HG03066 (cell line): ENCODE data around the gene VPS37D.
"Not testable (repeated sequence)": the region's sequence is repeated elsewhere in the genome, so short reads cannot be mapped to it uniquely, and the experiment has no call there.

Experiments used
- ATAC-seq: cut with Tn5 transposase; IDR thresholded peaks from one replicate; pipeline ENCODE4 v1.9.1; 2021; ENCODE audit warnings: low read depth; ENCODE audit not compliant: unreplicated experiment

VPS37D gene

DNA sequence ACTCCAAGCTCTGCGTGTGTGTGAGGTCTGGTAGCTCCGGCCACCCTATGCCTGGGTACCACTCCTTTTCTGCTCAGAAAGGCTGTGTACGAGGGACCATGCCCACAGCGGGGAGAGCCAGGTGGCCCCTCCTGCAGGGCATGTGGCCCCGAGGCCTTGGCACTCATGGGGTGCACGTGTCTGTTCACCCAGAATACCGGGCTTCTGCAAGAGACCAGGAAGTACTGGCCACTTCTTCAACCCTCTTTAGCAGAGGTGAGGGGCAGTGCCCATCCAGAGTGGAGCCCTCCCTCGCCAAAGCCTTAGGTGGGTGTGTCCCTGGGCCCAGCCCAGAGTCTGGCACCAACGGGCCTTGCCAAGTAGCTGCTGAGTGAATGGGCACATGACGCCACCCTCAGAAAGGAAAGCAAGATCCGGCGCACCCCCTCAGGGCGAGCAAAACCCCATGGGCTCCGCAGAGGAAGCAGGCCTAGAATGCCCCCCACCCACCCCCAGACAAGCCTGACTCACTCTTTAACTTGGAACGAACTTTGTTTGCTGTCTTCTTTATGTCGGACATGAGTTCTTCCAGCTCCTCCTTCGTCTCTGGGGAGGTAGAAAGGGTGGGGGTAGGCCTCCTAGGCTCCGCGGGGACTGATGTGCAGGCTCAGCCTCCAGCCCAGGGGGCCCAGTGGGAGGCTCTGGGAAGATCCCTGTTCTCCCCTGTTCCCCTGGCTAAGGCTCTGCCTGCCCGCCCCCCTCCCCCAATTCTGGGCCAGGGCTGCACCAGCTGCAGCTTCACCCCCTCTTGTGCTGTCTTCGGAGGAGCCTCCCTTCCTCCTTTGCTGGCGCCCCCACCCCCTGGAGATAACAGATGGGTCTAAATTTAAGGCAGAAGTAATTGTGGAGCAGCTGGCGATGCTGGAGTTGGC, 37.3 kb downstream of the VPS37D start:
- no peak for ATAC-seq

DNA sequence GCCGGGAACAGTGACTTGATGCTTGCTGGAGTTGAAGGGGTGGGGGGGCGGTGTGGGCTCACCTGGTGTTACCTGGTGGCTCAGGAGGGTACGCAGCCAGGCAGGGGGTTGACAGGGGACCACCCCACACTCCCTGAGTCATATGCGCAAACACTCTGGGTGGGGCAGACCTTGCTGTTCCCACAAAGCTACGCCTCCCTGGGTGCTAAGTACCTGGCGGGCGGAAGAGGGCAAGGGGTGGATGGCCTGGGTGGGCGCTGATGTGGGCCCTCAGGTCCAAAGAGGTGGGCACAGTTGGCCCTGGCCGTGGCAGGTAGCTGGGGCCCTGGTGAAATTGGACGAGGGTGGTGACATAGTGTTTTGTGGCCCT, 37.9 kb downstream of the VPS37D start:
- no peak for ATAC-seq

DNA sequence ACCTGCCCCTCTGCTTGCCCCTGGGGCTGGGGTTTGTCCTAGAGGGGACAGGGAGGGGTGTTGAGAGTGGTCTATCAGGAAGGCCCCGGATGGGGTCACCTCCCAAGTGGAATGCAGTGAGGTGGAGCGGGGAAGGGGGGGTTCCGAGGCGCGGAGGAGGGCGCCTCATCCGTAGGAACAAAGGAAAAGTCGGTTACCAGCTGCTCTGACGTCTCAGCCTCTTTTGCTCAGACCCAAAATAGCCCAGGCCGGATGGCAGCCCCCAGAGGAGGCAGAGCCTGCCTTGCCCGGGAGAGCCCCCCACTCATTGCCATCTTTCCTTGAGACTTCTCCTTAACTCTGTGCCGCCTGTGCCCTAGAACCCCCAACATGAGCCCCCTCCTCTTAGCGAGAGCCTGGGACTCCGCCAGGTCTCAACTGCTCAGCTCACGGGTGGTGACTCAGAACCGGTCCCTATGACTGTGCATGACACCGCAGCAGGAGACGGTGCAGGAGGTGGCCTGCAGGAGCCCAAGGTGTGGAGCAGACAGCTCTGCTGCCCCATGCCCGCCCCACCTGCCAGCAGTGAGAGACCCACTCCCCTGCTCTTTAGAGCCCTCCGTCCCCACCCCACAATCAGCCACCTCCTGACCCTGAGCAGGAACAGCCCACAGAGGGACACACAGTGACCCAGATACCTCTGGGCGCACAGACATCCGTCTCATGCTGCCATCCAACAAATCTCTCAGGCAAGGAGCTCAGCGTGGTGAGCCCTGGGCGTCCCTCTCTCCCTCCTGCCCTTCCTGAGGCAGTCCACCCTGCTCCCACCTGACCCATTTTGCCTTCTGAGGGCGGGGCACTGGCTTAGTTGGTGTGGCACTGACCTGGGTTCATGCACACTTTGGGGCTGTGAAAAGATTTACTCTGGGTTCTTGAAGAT, 38.8 kb downstream of the VPS37D start:
- no peak for ATAC-seq

DNA sequence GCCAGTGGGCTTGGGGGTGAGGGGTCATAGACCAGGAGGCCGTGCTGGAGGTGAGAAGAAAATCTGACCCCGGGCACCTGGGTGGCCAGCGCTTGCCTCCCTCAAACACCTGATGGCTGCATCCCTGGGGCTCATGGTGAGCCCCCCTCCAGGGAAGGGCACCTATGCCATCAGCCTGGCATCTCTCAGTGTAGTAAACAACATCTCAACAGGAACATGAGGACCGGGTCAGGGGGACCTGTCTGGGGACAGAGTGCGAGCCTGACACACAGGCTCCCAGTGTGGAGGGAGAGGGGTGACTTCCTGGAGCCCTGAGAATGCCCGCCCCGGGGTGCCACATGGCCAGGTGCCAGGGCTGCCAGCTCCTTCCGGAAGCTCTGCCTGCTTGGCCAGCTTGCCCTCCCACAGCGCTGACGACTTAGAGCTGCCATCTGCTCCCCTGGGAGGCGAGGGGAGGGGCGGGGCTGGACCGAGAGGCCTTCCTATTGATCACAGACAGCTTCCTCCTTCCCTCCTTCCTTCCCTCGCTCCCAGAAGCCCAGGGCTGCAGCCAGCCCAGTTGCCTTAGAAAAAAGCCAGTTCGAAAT, 39.5 kb downstream of the VPS37D start:
- no peak for ATAC-seq

DNA sequence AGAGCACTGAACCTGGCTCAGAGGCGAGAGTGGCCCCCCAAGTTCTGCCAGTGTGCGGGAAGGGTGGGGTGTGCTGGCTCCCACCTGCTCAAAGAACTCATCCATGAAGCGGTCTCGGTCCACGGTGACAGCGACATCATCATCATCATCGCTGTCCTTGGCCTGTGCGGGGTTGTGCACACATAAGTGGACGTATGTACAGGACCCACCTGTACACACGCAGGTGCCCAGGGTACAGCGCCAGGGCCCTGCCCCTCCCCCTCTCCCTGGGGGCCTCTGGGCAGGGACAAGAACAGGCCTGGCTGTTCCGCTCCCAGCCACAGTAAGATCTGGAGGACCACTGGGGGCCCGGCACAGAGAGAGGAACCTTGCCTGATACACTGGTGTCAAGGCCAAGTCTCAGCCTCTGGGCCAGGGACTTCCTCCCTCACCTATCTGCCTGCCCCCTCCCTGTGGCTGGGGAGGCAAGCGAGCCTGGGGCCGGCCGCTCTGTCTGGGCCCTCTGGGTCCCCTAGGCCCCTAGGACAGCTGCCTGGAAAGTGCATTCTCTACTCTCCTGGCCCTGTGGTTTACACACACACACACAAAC, 41.4 kb downstream of the VPS37D start:
- ATAC-seq: no peak

DNA sequence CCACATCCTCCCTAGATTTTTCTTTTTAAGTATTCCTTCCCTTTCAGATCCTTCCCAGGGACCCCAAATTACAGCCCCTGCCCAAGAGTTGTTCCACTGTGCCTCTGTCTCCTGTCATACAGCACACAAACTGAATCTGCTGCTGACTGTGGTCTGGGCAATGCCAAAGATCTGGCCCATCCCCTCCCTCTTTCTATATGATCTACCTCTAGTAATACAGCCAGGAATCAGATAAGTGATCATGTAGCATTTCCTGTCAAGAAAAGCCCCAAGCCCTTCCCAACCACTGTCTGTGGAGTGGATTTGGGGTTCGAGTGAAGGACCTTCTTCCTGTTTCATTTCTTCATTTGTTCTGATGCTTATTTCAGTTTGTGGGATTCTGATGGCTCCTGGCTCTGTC, 45.1 kb downstream of the VPS37D start:
- ATAC-seq: no peak

DNA sequence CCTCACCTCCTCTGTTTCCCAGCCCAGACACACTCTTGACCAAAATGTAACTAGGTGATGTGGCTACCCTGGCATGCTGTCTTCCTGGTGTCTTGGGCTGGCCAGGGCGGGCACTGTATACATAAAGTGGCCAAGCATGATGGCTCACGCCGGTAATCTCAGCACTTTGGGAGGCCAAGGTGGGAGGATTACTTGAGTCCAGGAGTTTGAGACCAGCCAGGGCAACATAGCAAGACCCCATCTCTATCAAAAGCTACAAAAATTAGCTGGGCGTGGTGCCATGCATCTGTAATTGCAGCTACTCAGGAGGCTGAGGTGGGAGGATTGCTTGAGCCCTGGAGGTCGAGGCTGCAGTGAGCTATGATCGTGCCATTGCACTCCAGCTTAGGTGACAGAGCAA, 45.7 kb downstream of the VPS37D start:
- ATAC-seq: not testable (repeated sequence)

DNA sequence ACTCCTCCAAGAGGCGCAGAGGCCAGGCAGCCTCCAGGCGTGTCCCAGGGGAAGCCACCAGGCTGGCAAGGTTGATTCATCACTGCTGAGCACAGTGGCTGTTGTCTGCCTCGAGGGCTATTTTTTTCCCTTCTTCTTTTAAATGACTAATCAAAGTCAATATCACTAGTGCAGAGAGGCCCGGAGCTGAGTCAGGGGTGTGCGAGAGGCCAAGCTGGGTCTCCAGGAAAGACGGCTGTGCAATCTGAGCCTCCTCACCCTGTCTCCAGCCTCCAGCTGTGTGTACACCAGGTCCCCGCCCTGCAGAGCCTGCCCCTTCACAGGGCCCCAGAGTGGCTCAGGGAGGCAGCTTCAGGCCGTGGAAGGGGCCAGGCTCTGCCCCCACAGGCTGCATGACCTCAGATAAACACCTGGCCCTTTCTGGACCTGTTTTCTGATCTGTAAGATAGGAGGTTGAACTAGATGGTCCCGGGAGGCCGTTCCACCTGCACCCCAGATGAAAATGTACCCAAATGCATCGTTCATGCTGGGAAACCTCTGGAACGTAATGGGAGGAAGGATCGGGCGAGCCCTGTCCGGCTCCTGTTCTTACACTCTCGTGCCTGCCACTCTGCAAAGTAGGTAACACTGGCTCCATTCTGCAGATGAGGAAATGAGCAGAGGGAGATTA, 48.2 kb downstream of the VPS37D start:
- ATAC-seq: no peak

DNA sequence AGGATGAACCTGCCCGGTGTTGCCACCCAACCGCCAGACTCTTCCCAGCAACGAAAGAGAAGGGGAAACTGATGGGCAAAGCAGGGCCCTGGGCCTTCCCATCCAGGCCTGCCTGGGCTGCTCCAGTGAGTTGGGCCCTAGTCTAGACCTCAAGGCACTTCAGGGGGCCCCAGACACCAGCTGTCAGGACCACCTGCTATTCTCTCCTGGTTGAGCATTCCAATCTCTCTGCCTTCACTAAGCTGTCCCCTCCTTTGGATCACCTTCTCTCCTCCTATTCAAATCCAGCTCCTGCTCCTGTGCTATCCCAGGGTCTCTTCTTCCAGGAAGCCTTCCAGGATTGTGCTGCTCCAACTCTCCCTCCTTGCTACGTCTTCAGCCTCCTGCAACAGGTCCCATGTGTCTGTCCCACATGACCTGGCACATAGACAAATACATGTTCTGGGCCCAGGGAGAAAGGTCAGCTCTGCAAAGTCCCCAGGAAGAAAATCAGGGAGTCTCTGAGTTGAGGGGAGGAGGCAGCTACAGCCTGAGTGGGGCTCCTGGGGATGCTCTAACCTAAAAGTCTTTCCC, 48.8 kb downstream of the VPS37D start:
- ATAC-seq: no peak

DNA sequence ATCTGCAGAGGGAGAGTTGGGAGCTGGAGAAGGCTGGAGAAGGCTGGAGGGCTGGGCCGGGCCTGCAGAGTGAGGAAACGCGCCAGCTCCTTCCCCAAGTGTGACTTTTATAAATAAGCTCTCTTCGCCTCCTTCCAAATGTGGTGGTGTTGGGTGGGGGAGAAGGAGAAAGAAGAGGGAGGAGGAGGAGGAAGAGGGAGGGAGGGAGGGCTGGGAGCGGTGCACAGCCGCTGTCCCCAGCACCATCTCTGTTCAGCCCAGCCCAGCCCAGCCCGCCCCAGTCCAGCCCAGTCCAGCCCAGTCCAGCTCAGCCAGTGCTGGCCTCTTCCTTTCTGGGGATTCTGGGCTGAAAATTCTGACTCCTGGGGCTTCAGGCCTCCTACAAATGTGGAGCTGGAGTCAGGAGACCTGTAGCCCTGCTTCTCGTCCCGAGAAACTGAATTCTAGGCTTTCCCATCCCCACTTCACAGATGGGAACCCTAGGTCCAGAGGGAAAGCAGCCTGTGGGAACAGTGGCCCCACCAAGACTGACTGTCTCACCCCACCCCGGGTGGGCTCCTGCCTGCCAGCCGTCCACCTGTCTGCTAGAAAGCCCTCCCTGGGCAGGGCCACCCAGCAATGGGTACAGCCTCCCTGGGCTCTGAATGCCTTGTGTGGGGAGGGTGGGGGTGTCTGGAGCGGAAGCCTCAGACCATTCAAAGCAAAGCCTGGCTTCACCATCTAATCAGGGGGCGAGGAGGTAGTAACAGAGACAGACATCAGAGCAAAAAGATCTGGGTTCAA, 49.6 kb downstream of the VPS37D start:
- ATAC-seq: no peak

DNA sequence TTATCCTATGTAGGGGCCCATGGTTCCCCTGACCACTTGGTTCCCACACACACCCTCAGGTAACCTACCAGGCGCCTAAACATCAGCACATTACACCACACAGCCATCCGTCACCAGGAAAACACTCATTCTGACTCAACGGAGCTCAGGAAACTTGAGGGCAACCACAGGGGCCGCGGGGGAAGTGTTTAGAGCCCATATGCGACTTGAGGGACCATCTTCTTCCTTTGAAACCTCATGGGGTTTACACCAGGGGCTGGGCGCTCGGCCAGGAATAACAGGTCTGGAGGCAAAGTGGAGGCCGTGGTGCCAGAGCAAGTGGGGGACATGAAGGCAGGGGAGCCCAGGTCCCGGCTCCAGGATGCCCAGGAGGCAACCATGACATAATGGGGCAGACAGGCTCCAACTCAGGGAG, 50.4 kb downstream of the VPS37D start:
- no peak for ATAC-seq

DNA sequence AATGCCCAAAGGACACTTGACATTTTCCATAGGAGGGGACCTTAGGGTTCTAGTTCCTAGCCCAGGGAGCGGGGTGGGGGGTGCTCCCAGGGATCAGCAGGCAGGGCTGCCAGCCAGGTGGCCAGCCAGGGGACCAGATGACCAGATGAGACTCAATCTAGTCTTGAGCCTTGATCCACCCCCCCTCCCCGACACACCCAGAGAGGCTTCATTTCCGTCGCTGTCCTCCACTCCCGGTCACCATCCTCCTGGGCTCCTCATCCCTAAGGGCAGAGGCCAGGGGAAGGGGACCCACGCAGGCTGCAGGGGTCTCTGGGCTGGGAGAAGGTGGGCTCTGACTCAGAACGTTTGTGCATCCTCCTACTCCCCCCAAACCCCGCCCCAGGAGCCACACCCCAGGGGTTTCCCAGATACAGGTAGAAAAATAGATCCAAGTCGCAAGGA, 50.8 kb downstream of the VPS37D start:
- no peak for ATAC-seq

DNA sequence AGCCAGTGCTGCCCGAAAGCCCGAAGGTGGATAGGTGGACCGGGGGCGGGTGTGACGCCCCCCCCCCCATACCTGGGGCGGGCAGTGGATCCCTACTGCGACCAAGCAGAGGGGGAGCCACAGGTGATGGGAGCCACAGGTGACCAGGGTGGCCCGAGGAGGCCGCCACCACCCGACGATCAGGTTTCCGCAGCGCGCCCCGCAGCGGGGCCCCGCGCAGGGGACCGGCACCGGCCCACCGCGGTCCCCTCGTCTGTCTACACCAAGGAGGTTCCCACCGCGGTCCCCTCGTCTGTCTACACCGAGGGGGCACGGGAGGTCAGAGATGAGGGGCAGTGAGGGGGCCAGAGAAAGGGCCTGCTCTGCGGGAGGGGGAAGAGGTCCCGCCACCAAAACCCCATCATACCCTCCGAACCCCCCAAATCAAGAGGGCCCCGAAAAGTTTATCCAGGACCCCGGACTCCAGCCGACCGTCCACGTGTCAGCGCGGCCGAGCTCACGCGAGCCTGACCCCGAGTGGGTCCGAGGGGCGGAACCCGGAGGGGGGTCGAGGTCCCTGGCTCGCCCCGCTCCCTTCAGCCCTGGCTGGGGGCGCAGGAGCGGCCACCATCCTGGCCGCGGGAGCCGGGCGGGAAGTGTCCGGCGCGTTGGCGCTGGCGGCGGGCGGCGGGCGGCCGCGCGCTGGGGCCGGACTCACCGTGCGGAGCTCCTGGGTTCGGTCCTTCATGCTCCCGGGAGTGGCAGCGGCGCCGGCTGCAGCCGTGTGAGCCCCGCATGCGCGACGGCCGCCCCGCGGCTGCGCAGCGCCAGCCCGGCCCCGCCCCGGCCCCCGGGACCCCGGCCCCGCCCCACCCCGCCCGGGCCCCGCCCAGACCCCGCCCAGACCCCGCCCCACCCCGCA, 51.5 kb downstream of the VPS37D start, which contains the start of gene STX1A:
Gene STX1A (minus strand): TSS at position 765 of the 901 bp plus-strand sequence. CDS start 38 bp downstream, at position 727.
- no peak for ATAC-seq

DNA sequence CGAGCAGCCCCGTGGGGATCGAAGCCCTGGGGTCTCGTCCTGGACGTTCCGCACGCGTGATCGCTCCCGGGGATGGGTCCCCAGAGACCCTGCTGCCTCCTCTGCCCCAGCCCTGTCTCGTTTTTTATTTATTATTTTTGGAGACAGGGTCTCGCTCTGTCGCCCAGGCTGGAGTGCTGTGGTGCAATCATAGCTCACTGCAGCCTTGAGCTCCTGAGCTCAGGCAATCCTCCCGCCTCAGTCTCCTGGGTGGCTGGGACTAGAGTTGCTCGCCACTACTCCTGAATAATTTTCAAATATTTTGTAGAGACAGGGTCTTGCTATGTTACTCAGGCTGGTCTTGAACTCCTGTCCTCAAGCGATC, 52.2 kb downstream of the VPS37D start:
- ATAC-seq: no peak

DNA sequence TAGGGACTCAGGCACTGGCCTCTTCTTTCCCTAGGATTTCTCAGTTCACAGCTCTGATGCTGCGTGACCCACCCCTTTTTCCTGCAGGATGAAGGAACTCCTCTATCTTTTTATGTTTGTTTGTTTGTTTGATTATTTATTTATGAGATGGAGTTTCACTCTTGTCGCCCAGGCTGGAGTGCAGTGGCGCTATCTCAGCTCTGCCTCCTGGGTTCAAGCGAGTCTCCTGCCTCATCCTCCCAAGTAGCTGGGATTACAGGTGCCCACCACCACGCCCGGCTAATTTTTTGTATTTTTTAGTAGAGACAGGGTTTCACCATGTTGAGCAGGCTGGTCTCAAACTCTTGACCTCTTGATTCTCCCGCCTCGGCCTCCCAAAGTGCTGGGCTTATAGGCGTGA, 52.8 kb downstream of the VPS37D start:
- ATAC-seq: not testable (repeated sequence)

DNA sequence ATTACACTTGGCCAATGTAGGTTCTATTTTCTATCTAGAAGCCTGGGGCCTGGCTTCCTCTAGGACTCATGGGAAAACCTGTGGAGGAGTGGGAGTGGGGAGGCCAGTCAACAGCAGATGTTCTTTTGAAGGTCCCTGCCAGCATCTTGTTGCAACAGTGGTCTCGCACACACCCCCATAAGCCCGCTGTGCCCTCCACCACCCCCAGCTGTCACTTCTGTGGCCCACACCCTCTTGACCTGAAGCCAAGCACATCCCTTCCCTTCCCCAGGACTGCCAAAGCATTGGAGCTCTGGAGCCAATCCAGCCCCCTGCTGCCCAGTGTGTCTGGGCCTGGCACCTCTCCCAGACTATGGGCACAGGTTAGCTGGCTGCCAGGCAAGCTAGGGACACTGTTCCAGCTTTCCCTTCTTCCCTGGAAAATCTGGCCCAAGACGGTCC, 53.8 kb downstream of the VPS37D start:
- ATAC-seq: no peak
